Measurements from ENCODE around the gene ZNF408. TPM values are rescaled to one million over a fixed set of nuclear protein-coding genes. Genes with fewer than 3 reads are reported as not detected.

ZNF408 gene
- total RNA-seq, 2 donors from 2014 or later: 9.9 to 17.8 TPM

DNA sequence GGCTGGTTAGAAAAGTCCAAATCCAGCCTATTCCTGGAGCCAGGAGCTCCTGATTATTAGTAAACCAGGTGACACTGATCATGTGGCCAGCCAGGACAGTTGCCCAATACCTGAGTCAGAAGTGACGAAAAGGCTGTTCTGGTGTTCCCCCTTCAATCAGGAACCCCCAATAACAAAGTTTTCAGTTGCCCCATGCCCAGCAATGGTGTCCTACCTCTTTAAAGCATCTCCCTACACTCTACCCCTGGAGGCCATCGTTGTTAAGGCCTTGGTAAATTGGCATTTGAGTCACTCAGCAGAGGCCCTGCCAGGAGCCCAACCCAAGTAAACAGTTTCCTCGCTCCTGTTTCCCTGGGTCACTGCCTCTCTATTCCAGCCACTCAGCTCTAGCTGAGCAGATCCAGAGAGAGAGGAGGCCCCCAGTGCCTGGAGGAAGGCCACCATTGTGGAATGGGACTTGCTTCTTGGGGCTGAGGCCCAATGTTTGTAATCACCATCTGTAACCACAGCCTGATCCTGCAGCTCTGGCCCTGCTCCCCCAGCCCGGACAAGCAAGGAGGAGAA is 25.5 kb upstream of the ZNF408 start:
- 4% methylated on average over 4 of the region's 4 CpGs for WGBS
- H3K9me3 ChIP-seq: no peaks in the 10 kb centered on the region
- intact Hi-C loops (cut with DNase I): no loop called here
- peaks cover 17 to 24% of the 10 kb centered on the region in 2 donors for H3K36me3 ChIP-seq
- peak overlapping the region; percentile 68 to 75 for H3K27ac ChIP-seq
- peak; percentile 55 for DNase-seq (ENCODE audit: low spot score)
- no peaks in the 10 kb centered on the region for H3K27me3 ChIP-seq (replicated peaks; ENCODE audit: insufficient read depth)
- TF ChIP-seq, protein P1, sequence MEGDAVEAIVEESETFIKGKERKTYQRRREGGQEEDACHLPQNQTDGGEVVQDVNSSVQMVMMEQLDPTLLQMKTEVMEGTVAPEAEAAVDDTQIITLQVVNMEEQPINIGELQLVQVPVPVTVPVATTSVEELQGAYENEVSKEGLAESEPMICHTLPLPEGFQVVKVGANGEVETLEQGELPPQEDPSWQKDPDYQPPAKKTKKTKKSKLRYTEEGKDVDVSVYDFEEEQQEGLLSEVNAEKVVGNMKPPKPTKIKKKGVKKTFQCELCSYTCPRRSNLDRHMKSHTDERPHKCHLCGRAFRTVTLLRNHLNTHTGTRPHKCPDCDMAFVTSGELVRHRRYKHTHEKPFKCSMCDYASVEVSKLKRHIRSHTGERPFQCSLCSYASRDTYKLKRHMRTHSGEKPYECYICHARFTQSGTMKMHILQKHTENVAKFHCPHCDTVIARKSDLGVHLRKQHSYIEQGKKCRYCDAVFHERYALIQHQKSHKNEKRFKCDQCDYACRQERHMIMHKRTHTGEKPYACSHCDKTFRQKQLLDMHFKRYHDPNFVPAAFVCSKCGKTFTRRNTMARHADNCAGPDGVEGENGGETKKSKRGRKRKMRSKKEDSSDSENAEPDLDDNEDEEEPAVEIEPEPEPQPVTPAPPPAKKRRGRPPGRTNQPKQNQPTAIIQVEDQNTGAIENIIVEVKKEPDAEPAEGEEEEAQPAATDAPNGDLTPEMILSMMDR (IDR thresholded peaks at IDR 0.05): peak in 1 of 4 experiments; percentile 21
- TF ChIP-seq POLR2AphosphoS5 (IDR thresholded peaks at IDR 0.05) (peak; percentile 65), POLR2A (IDR thresholded peaks at IDR 0.05) (no peak)
- no peak overlapping the region for H3K4me3 ChIP-seq
- peaks cover 11% of the 10 kb centered on the region for H3K4me1 ChIP-seq (replicated peaks)

DNA sequence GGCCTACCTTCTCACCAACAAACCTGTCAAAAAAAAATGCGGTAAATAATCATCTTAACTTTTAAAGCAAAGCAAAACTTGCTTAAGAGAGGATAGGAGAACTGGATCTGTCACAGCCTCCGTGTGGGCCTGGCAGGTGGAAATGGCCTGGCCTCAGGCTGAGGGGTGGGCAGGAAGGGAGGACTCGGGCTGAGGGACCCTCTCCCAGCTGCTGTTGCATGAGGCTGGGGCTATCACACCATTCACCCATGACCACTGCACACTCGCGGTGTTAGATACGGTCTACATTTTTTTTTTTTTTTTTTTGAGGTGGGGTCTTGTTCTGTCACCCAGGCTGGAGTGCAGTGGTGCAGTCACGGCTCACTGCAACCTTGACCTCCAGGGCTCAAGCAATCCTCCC is 24.9 kb upstream of the ZNF408 start:
- H3K4me1 ChIP-seq (replicated peaks): peaks cover 11% of the 10 kb centered on the region
- TF ChIP-seq, protein P1 (IDR thresholded peaks at IDR 0.05): no peak
- TF ChIP-seq POLR2A (IDR thresholded peaks at IDR 0.05): no peak
- no peak for TF ChIP-seq POLR2AphosphoS5 (IDR thresholded peaks at IDR 0.05)
- WGBS: 70% methylated on average over 7 of the region's 7 CpGs
- no peaks in the 10 kb centered on the region for H3K27me3 ChIP-seq (replicated peaks; ENCODE audit: insufficient read depth)
- H3K4me3 ChIP-seq: no peak overlapping the region
- H3K36me3 ChIP-seq: peaks cover 23 to 30% of the 10 kb centered on the region in 2 donors
- intact Hi-C loops (cut with DNase I): no loop called here
- DNase-seq (ENCODE audit: low spot score): no peak
- peak overlapping the region; percentile 68 to 75 for H3K27ac ChIP-seq
- H3K9me3 ChIP-seq: no peaks in the 10 kb centered on the region

DNA sequence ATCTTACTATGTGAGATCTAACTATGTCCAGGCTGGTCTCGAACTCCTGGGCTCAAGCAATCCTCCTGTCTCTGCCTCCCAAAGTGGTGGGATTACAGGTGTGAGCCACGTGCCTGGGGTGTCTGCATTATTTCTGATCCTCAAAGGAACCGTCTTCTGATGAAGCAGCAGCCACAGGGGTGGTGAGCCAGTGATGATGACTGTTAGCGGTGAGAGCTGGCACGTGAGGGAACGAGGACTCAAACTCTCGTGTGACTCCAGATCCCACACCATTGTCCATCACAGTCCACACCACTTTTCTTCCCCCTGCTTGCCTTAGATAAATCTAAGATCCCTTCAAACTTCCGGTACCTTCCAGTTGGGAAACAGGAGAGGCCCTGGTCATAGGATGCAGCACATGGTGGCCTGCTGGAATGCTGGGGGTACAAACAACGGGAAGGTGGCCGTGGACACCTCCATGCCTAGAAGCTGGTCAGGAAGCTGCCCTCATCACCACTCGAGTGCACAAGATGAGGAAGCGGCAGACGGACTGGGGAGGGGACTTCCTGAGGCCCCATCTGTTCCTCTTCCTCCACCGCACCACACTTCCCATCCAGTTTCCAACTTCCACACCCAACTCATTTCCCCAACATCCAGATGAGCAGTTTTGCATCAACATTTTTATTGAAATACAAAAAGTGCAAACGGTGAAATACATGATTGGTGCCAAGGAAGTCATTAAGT is 24.2 kb upstream of the ZNF408 start:
- Histone ChIP-seq H3K9me3 (no peaks in the 10 kb centered on the region), H3K4me3 (no peak overlapping the region), H3K27me3 (replicated peaks; ENCODE audit: insufficient read depth) (no peaks in the 10 kb centered on the region), H3K4me1 (replicated peaks) (peaks cover 11% of the 10 kb centered on the region), H3K27ac (peak overlapping the region; percentile 68 to 75), H3K36me3 (peaks cover 25 to 34% of the 10 kb centered on the region in 2 donors)
- intact Hi-C loops (cut with DNase I): no loop called here
- no peak for DNase-seq (ENCODE audit: low spot score)
- TF ChIP-seq POLR2AphosphoS5 (IDR thresholded peaks at IDR 0.05) (no peak), POLR2A (IDR thresholded peaks at IDR 0.05) (no peak)
- TF ChIP-seq, protein P1 (IDR thresholded peaks at IDR 0.05): no peak
- WGBS: 75% methylated on average over 15 of the region's 15 CpGs

DNA sequence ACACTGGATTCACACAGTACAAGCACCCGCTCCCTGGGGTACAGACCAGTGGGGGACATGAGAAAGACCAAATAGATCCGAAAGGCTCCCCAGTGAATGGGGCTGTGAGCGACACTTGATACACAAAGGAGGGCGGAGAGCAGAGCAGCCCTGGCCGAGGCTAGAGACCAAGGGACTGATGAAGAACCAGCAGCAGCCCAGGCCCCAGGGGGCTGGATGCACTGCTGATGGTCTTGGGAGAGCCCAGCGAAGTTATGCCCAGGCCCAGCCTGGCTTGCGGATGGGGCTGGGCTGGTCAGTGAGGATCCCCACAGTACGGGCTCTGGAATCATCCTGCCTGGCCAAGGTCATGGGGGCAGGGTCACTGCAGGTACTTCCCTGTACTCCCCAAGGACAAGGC is 23.7 kb upstream of the ZNF408 start:
- DNase-seq (ENCODE audit: low spot score): no peak
- Histone ChIP-seq H3K36me3 (peaks cover 25 to 34% of the 10 kb centered on the region in 2 donors), H3K27ac (no peak overlapping the region), H3K4me1 (replicated peaks) (peaks cover 11% of the 10 kb centered on the region), H3K9me3 (no peaks in the 10 kb centered on the region), H3K4me3 (no peak overlapping the region), H3K27me3 (replicated peaks; ENCODE audit: insufficient read depth) (no peaks in the 10 kb centered on the region)
- intact Hi-C loops (cut with DNase I): no loop called here
- WGBS: 84% methylated on average over 7 of the region's 8 CpGs
- TF ChIP-seq POLR2AphosphoS5 (IDR thresholded peaks at IDR 0.05): no peak
- no peak for TF ChIP-seq POLR2A (IDR thresholded peaks at IDR 0.05)

DNA sequence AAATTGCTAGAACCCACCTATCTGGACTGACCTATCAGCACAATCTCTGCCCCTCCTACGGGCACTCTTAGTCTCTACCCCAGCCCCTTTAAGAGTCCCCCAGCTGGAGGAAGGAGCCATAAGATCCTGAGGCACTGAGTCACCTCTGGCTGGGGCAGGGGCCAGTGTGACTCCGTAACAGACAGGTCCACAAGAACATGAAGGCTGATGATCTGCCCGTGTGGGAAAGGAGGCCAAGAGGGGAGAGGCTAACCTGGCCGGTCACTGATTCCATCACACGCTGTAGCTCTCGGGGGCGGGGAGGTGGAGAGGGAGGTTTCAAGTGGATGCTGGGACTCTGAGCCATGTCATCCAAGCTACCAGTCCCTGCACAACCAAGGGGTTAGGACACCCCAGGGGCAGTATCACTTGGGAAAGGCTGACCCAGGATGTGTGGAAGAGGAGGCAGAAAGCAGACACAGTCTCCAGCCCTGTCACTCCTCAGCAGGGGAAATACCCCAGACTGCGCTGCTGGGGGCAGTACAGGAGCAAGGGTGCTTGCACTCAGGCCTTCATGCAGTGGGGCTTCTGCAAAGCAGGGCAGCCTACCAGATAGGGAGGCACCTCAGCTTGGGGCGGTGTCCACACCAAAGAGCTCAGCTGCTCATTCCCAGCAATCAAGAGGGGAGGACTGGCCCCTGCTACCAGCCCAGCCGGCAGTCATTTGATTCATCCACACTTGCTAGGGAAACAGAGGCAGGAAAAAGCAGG is 22.7 kb upstream of the ZNF408 start:
- Histone ChIP-seq H3K27me3 (replicated peaks; ENCODE audit: insufficient read depth) (no peaks in the 10 kb centered on the region), H3K9me3 (no peaks in the 10 kb centered on the region), H3K27ac (no peak overlapping the region), H3K36me3 (peaks cover 25 to 34% of the 10 kb centered on the region in 2 donors), H3K4me3 (no peak overlapping the region), H3K4me1 (replicated peaks) (peaks cover 11% of the 10 kb centered on the region)
- intact Hi-C loops (cut with DNase I): no loop called here
- TF ChIP-seq POLR2A (IDR thresholded peaks at IDR 0.05) (no peak), POLR2AphosphoS5 (IDR thresholded peaks at IDR 0.05) (no peak)
- TF ChIP-seq, protein P1 (IDR thresholded peaks at IDR 0.05): no peak
- WGBS: 69% methylated on average over 10 of the region's 10 CpGs
- no peak for DNase-seq (ENCODE audit: low spot score)

All from prostate gland (tissue), 2 donors.